ENCODE measurements around the gene TSHZ3.

Gene TSHZ3

DNA sequence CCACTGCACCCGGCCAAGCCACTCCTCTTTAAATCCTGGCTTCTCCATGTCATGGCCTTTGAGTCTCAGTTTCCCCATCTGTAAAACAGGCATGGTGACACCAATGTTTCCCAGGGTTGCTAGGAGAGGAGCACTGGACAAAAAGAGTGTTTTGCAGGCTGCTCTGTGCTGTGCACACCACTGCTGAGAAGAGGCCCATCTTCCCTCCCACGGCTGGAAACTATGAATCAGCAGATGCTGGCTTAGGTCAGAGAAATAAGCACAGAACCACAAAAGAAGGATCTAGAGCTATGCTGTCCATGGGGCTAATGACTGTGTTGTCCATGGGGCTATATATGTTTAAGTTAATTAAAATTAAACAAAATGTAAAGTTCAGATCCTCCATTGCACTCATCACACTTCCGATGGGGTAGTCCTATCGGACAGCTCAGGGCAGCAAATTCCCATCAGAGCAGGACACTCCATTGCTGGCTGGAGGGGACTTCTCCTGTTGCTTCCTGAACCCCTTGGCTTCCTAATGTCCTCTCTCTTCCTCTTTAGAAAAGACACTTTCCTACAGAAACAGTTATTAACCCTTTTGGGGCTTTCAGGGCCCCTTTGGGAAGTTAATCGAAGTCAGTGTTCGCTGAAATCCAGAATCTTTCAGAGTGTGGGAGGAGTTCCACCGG is 37.1 kb downstream of the TSHZ3 start:
- DNase-seq: no peak

- no peak for DNase-seq
Measured at GRCh38 chr19:31310432-31311133, 38.7 kb downstream of the TSHZ3 start.

- no peak for DNase-seq
Measured at GRCh38 chr19:31308781-31309180, 40.5 kb downstream of the TSHZ3 start.

GRCh38 chr19:31307071-31307669 is 42.1 kb downstream of the TSHZ3 start:
- no peak for DNase-seq

- DNase-seq: no peak
Measured at GRCh38 chr19:31306006-31306753, 43.1 kb downstream of the TSHZ3 start.

- no peak for DNase-seq
Measured at GRCh38 chr19:31304831-31305312, 44.4 kb downstream of the TSHZ3 start.

DNA sequence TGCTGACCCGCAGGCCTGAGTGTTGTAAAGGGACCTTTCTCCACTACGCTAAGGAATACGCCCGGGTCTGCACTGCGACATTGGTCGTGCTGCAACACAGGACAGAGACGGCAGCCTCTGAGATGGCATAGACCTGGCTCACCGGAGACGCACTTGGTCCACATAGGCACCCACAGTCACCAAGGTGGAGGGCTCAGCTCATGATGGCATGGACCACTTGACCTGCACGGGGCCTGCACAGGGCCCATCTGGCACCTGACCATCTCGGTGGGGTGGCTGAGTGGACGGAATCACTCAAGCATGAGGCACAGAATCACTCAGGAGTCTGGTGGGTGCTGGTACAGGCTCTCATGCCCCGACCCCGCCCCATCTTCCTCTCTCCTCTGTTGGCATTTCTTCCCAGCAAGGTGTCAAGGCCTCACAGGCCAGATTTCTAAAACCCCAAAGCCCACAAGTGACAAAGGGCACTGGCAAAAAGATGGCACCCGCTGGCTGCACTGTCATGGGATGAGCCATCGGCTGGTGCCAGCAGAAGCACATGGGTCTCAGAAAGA is 45.9 kb downstream of the TSHZ3 start:
- no peak for DNase-seq

- no peak for DNase-seq
Measured at GRCh38 chr19:31301306-31301980, 47.8 kb downstream of the TSHZ3 start.

GRCh38 chr19:31300422-31300821 is 48.8 kb downstream of the TSHZ3 start:
- DNase-seq: no peak

DNA sequence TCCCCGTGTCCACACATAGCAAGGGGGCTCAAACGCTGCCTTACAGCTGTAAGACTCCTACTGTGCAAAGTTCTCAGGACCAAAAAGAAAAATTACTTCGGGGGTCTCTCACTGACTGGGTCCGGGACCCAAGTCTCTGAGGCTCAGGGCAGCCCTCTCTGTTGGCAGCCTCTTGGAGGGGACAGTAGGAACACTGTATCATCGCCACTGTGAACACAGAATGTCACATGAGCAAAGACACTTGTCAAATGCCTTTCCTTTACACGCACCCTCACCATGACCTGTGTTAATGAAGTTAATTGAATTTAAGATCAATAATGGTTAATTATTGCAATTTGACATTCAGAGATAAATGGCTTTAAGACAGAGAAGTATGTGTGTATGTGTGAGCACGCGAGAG is 49.6 kb downstream of the TSHZ3 start:
- no peak for DNase-seq

DNA sequence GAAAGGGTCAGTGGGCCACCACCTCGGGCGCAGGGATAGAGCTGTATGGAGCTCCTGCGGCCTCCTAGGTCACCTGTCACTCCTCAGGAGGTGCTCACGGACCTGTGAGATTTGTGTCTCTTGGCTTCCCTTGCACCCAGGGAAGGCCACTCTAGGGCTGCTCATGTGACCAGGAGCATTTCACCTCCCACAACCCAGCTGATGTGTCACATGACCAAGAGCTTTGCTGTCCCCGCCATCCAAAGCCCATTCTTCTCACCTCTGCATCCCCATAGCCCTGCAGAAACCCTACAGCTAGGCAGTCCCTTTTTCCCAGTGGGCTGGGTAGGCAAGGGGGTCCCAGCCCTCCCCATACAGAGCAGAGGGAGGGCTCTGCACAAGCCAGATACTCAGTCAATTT is 51.2 kb downstream of the TSHZ3 start:
- no peak for DNase-seq

- no peak for DNase-seq
Measured at GRCh38 chr19:31296741-31297390, 52.4 kb downstream of the TSHZ3 start.

GRCh38 chr19:31294189-31294588 is 55.0 kb downstream of the TSHZ3 start:
- no peak for DNase-seq

DNA sequence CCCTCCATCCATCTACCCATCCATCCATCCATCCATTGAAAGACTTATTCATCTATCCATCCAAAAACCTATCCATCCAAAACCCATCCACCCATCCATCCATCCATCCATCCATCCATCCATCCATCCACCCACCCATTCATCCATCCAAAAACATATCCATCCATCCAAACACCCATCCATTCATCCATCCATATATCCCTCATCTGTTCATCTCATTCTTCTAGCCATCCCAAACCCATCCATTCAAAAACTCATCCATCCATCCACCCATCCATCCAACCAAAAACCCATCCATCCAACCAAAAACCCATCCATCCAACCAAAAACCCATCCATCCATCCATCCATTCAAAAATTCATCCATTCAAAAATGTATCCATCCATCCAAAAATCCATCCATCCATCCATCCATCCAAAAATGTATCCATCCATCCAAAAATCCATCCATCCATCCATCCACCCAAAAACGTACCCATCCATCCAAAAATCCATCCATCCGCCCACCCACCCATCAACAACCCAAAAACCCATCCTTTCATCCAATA is 56.5 kb downstream of the TSHZ3 start:
- no peak for DNase-seq

- DNase-seq: no peak
Measured at GRCh38 chr19:31290931-31291590, 58.2 kb downstream of the TSHZ3 start.

DNA sequence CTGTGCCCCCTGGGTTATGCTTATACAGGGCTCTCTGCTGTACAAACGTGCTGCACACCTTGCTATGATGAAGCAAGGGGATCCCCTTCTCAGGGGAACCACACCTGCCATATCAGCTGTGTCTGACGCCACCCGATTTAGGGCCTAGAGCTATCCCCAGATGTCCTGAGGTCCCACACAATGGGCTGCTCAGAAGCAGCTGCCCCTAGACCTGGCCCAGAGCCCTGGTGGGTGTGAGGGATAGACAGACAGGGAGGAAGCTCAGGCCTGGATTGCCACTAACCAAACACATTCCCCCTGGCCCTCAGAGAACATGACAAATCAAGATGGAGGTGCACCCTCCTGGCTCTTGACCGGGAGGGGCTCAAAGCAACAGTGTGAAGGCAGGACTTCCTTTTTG is 59.3 kb downstream of the TSHZ3 start:
- DNase-seq: no peak

DNA sequence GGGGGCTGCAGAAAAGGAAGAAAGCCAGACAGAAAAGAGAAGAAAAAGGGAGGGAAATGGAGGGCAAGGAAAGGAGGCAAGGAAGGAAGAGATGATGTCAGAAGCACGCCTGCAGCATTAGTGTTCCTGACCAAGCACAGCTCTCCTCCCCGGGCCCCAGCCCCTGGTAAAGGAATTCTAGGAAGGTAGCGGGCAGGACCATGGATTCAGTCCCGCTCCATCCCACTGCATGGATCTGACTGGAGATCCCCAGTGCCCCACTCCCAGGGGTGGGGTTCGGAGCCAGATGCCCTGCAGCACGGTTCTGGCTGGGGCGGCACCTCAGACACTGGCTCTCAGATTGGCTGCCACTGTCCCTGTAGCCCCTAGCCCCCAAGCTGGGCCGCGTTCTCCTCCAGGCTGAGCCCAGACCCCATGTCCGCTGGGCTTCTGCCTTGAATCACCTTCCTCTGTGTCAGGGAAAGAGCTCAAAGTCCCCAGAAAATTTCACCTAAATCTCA is 59.8 kb downstream of the TSHZ3 start:
- no peak for DNase-seq

- DNase-seq: no peak
Measured at GRCh38 chr19:31286491-31286890, 62.7 kb downstream of the TSHZ3 start.

GRCh38 chr19:31285744-31286143 is 63.5 kb downstream of the TSHZ3 start:
- no peak for DNase-seq

- no peak for DNase-seq
Measured at GRCh38 chr19:31284621-31285020, 64.6 kb downstream of the TSHZ3 start.

- DNase-seq: no peak
Measured at GRCh38 chr19:31283701-31284100, 65.5 kb downstream of the TSHZ3 start.

Measured in NCI-H524 (cell line).